Ureter (tissue), 1 donor: Measurements from ENCODE around the gene MYADML2. TPM values are rescaled to one million over a fixed set of nuclear protein-coding genes. Genes with fewer than 3 reads are reported as not detected.
"Not testable (repeated sequence)": the region's sequence is repeated elsewhere in the genome, so short reads cannot be mapped to it uniquely, and the experiment has no call there.

ENCODE experiments used
- DNase-seq: peaks from one replicate; pipeline ENCODE4 v3.0.0-alpha.2; 2020; ENCODE audit warnings: low spot score
- total RNA-seq: library from RNA; stranded (reverse); gene quantifications from one replicate; pipeline ENCODE4 v1.2.4, GENCODE V29; 2023
- donor health status: DM: yes; HTN: yes; CAD: no.

MYADML2 gene
- not detected for total RNA-seq

- DNase-seq, result no peak
Observed at GRCh38 chr17:81947189-81947588, at the start of gene MYADML2. Gene MYADML2 (minus strand): TSS chr17:81947233. CDS start chr17:81941741, 5,492 bp downstream.

- DNase-seq, result no peak
Observed at GRCh38 chr17:81996232-81996756, 49.3 kb upstream of the MYADML2 start.

- DNase-seq, result no peak
Observed at GRCh38 chr17:81995463-81996231, 48.6 kb upstream of the MYADML2 start.

- DNase-seq, result no peak
Observed at GRCh38 chr17:81994593-81995462, 47.8 kb upstream of the MYADML2 start.

- no peak for DNase-seq
Observed at GRCh38 chr17:81993729-81994592, 46.9 kb upstream of the MYADML2 start.

DNA sequence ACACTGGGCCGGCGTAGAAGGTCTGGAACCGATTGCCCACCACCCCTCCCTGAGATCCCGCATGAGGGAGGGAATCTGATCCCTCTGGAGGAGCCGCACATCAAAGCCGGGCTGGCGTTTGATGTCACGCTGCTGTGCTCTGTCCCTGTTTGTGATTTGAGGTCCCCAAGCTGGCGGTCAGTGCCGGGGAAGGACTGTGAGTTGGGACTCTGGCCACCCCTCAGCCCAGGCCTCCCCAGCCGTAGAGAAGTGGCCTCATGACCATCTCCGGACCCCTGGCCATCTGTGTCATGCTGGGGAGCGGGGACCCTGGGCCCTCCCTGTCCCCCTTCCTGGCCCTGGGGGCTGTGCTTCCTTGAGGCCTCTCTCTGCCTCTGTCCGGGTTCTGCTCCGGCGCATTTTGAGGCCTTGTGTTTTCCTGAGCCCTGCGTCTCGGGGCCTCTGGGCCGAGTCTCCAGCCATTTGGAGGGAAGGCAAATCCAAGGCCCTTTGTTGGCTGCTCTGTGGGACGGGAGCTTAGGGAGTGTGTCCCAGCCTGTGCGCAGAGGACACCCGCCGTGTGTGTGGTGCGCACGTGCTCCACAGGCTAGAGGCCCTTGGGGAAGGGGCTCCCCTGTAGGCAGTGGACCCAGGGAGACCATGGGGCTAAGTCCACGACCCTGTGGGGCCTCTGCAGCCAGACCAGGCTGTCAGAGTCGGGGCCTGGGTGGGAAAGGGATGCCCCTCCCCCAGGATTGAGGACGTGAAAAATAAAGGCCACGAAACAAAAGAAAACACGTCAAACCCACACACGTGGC lies 45.5 kb upstream of the MYADML2 start:
- no peak for DNase-seq

GRCh38 chr17:81991684-81992305 lies 44.8 kb upstream of the MYADML2 start:
- no peak for DNase-seq

GRCh38 chr17:81990836-81991683 lies 44.0 kb upstream of the MYADML2 start:
- DNase-seq, result no peak

GRCh38 chr17:81987161-81987770 lies 40.2 kb upstream of the MYADML2 start:
- no peak for DNase-seq

DNA sequence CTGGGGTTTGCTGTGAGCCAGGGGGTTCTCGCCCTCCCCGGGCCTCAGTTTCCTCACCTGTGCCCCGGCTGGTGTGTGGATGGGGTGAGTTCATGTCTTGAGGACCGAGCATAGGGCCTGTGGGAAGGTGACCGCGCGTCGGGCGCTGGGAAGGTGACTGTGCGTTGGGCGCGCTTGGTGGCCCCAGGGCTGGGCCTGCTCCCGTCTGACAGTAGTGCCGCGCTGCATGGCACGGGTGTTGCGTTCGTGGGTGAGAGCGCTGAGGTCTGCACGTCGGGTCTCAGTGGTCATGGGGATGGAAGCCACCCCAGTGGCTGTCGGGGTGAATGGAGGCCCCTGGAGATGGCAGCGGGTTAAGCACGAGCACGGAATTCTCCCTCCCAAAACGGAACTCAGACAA lies 39.6 kb upstream of the MYADML2 start:
- no peak for DNase-seq

DNA sequence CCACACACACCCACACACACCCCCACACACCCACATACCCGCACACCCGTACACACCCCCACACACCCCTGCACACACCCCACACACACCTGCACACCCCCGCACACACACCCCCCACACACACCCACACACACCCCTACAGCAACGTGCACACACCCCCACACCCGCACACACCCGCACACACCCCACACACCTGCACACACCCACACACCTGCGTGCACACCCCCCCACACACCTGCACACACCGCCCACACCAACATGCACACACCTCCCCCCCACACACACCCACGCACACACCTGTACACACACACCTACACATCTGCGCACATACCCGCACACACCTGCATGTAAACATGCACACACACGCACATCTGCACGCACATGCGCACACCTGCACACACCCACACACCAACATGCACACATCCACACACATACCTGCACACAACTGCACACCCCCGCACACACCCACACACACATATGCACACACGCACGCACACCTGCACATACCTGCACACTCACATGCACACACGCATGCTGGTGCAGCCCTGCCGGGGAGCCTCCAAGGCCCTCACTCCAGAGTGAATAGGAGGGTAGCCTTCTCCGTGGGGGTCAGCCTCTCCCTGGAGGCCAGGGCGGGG lies 37.9 kb upstream of the MYADML2 start:
- no peak for DNase-seq

GRCh38 chr17:81983639-81984373 lies 36.8 kb upstream of the MYADML2 start:
- no peak for DNase-seq

- DNase-seq, result no peak
Observed at GRCh38 chr17:81983011-81983638, 36.1 kb upstream of the MYADML2 start.

GRCh38 chr17:81981511-81981910 lies 34.5 kb upstream of the MYADML2 start:
- DNase-seq, result not testable (repeated sequence)

- DNase-seq, result no peak
Observed at GRCh38 chr17:81980707-81981343, 33.8 kb upstream of the MYADML2 start.

- DNase-seq, result no peak
Observed at GRCh38 chr17:81980122-81980521, 33.1 kb upstream of the MYADML2 start.
